Stimulated activated CD4-positive, alpha-beta T cell treated with anti-CD3 and anti-CD28 coated beads, Interleukin-1b, Interleukin-23, amount 100 ng/mL, for 1 hour (primary cell): ENCODE data around the gene POLR1A.
"Not testable (repeated sequence)": the region's sequence is repeated elsewhere in the genome, so short reads cannot be mapped to it uniquely, and the experiment has no call there.

Experiments
- DNase-seq, 2 donors: peaks; one replicate each; pipeline ENCODE4 v3.0.0-alpha.2; 2020; ENCODE audit warnings: low read depth in 2 of 2

Gene POLR1A

GRCh38 chr2:85998071-85998991 lies 107.4 kb downstream of the POLR1A start:
- no peak for DNase-seq

- DNase-seq, result no peak
Observed at GRCh38 chr2:85997017-85997970, 108.4 kb downstream of the POLR1A start.

- no peak for DNase-seq
Observed at GRCh38 chr2:85996591-85996990, 109.1 kb downstream of the POLR1A start.

GRCh38 chr2:85995648-85996529 lies 109.8 kb downstream of the POLR1A start:
- DNase-seq, result no peak

- no peak for DNase-seq
Observed at GRCh38 chr2:85994897-85995647, 110.6 kb downstream of the POLR1A start.

GRCh38 chr2:85994421-85994777 lies 111.3 kb downstream of the POLR1A start:
- no peak for DNase-seq

GRCh38 chr2:85992611-85993010 lies 113.1 kb downstream of the POLR1A start:
- DNase-seq, result no peak

GRCh38 chr2:85992053-85992452 lies 113.6 kb downstream of the POLR1A start:
- not testable (repeated sequence) for DNase-seq

GRCh38 chr2:85990084-85990483 lies 115.6 kb downstream of the POLR1A start:
- DNase-seq, result no peak

GRCh38 chr2:85989288-85989865 lies 116.3 kb downstream of the POLR1A start:
- DNase-seq, result no peak

GRCh38 chr2:85988914-85989270 lies 116.8 kb downstream of the POLR1A start:
- DNase-seq, result no peak

- no peak for DNase-seq
Observed at GRCh38 chr2:85988175-85988913, 117.3 kb downstream of the POLR1A start.

GRCh38 chr2:85987266-85988174 lies 118.2 kb downstream of the POLR1A start:
- DNase-seq, result no peak

- no peak for DNase-seq
Observed at GRCh38 chr2:85986121-85986520, 119.6 kb downstream of the POLR1A start.

- DNase-seq, result no peak
Observed at GRCh38 chr2:85984788-85985187, 120.9 kb downstream of the POLR1A start.

GRCh38 chr2:85983766-85984165 lies 121.9 kb downstream of the POLR1A start:
- DNase-seq, result no peak

GRCh38 chr2:85981579-85982247 lies 124.0 kb downstream of the POLR1A start:
- DNase-seq, result no peak
